Cerebellar cortex (tissue), 1 donor: Measurements from ENCODE around the gene TMC8.
"Not testable (repeated sequence)": the region's sequence is repeated elsewhere in the genome, so short reads cannot be mapped to it uniquely, and the experiment has no call there.

Experiments used
- DNase-seq: peaks from one replicate; pipeline ENCODE4 v3.0.0-alpha.2; 2015; ENCODE audit warnings: low spot score

TMC8 gene, protein sequence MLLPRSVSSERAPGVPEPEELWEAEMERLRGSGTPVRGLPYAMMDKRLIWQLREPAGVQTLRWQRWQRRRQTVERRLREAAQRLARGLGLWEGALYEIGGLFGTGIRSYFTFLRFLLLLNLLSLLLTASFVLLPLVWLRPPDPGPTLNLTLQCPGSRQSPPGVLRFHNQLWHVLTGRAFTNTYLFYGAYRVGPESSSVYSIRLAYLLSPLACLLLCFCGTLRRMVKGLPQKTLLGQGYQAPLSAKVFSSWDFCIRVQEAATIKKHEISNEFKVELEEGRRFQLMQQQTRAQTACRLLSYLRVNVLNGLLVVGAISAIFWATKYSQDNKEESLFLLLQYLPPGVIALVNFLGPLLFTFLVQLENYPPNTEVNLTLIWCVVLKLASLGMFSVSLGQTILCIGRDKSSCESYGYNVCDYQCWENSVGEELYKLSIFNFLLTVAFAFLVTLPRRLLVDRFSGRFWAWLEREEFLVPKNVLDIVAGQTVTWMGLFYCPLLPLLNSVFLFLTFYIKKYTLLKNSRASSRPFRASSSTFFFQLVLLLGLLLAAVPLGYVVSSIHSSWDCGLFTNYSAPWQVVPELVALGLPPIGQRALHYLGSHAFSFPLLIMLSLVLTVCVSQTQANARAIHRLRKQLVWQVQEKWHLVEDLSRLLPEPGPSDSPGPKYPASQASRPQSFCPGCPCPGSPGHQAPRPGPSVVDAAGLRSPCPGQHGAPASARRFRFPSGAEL

DNA sequence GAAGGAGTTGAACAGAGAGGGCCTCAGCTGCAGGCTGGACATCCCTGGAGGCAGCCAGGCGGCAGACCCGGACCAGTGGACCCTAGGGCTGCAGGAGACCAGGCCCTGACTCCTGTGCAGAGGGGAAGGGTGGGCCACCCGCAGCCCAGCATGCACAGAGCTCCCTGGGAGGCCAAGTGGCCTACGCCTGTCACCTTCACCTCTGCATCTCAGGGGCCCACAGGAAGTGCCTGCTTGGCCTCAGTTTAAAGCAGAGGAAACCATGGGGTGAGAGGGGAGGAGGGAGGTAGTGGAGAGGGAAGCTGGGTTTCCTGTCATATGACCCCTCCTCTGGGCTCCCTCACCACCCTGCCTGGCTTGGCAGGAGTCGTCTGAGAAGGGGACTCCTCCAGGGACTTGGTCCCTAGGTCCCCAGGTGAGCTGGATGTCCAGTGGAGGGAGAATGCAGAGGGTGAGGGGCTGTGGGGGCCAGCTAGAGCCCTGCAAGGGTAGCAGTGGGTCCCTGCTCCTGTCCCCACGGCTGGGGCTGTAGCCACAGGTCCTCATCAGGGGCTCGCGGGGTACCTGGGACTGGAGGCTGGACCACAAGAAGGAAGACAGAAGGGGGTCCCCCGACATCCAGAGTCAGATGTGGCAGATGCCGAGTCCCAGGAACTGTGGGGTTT lies at the start of gene TMC8:
TSS of gene TMC8 (plus strand) at position 335 of the 665 bp plus-strand sequence. CDS start 818 bp downstream, outside the sequence.
- DNase-seq = no peak

DNA sequence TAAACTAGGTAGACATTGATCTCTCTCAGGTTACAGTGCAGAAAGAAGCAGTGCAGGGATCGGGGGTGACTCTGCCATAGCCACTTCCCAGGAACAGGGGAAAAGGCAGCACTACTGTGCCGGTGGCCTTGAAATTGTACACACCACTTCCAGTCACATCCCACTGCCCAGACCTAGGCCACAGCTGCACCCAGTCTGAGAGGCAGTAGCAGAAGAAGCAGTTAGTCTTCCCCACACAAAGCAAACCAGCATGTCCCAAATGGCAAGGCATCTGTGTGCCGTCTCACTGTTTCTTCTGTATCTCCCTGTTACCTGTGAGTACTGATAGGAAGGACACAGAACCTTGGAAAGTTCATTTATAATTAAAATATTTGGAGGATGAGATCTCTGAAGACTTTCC lies 49.0 kb upstream of the TMC8 start:
- no peak for DNase-seq

DNA sequence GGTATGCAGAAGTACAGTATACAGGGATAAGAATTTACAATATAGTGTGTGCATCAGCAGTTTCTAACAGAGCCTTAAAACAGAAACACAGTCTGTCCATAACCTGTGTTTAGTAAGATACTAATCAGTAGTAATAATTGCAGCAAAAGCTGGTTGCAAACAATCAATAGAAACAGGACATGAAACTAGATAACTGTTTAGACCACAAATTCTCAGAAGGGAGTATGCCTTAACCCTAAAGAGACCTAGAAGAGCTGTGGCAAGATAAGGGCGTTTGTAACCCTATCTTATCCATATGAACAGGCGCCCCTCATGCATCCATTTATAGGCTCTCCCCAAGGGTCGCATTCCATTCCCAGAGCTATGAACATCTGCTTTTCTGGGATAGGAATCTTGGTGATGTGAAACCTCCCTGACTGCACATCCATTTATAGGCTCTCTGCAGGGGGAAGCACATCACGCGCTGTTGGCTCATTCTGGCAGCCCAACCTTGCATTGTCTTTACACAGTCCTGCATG lies 48.2 kb upstream of the TMC8 start:
- not testable (repeated sequence) for DNase-seq

DNA sequence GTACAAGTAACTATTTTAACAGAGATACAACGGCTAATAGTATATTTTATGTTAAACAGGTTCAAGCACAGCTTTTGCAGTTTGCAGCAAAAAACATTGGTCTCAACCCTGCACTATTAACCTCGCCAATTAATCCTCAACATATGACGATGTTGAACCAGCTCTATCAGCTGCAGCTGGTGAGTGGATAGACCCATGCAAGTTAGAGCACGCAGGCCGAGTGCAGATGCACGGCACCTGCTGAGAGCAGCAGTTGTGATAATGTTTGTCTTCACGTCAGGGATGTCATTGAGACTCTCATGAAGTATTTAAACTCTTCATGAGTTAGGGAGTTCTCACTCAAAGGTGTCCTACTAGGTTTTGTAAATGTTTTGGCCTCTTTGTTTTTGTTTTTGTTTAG lies 47.6 kb upstream of the TMC8 start:
- DNase-seq = no peak

DNA sequence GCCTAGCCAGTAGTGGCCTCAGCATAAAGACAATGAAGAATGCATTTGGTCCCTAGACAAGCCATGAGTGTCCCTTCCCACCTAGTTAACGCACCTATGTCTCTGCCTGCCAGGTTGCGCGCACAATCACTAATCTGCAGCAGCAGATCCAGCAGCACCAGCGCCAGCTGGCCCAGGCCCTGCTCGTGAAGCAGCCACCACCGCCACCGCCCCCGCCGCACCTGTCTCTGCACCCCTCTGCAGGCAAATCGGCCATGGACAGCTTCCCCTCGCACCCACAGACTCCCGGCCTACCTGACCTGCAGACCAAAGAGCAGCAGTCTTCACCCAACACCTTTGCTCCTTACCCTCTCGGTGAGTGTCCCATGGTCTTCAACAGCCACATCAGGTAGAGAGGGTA lies 43.8 kb upstream of the TMC8 start:
- DNase-seq = no peak

DNA sequence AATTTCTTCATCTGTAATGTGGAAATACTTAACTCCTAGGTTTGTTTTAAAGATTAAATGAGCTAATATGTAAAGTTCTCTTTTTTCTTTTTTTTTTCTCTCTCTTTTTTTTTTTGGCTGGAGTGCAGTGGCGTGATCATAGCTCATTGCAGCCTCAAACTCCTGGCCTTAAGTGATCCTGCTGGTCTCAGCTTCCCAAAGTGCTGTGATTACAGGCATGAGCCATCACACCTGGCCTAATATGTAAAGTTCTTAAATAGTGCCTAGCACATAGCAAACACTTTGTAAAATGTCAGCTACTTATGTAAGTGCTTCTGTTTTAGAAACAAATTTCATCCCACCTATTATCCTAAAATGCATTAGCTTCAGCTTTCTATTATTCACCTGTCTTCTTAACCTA lies 42.0 kb upstream of the TMC8 start:
- no peak for DNase-seq

DNA sequence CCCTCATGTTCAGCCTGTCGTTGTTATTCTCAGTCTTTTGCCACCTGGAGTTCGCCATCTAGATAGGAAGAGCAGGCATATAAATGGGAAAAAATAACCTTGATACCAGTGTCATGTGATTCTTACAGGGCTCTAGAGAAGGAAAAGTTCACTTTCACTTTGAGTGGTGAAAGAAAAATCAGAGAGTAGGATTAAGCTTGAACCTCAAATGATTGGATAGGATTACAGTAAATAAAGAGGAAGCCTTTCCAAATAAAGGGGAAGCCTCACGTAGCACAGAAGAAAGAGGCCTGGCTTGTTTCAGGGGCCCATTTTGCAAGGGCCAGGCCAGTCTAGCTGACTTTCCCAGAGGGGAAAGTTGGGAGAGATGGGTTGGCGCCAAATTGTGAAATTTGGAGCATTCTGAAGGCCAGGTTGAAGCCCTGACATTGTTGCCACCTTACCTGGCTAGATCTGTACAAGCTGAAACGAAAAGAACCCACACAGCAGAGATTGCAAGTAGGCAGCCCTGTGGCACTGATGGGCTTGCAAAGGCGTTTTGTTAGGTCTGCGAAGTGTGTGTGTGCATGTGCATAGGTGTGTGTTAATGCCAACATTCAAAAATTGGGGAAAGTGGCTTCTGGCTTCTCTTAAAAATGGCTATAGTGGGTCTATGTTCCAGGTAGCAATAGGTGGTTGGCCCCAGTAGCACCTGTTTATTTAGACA lies 40.8 kb upstream of the TMC8 start:
- no peak for DNase-seq

DNA sequence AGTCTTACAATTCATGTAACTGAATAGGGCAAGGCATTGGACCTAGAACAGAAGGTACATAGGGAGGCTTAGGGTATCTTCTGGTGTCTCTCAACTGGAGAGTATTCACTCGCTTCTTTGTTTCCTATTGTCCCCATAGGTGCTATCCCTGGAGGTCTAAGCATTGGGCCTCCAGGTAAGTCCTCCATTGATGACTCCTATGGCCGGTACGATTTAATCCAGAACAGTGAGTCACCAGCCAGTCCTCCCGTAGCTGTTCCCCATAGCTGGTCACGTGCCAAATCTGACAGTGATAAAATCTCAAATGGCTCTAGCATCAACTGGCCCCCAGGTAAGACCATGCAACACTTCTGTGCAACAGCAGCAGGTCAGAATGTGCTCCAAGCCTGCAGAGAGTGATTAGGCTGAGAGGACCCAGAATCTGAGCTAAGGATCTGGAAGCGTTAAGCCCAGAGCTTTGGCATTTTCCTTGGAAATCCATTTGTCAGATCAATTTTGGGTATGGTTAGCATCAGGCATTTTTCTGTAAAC lies 37.7 kb upstream of the TMC8 start:
- DNase-seq = no peak

DNA sequence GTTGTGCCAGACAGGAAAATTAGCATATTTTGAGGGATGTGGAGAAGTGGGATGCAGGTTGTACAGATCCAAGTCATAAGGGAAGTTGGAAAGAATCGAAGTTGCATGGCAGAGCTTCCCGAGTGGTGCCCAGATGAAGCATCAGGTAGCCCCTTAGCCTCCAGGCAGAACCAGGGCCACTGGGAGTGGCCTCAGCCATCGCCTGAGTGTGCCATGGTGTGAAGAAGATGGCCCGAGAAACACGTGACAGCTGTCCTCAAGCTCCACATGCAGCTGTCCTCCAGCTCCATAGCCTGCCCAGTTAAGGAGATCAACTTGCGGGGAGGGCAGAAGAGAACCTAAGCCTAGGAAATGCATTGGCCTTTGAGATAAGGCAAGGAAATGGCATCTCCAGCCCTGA lies 35.5 kb upstream of the TMC8 start:
- no peak for DNase-seq

DNA sequence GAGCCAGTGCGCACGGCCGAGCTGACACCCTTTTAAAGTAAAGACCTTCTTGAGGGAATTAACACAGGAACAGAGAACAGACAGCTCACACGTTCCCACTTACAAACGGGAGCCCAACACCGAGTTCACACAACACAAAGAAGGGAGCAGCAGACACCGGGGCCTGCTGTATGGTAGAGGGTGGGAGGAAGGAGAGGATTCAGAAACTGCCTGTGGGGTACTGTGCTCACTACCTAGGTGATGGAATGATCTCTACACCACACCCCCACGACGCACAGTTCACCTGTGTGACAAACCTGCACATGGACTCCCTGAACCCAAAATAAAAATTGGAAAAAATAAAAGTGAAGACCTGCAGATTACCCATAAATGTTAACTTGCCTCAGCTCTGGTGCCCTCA lies 34.5 kb upstream of the TMC8 start:
- DNase-seq = no peak

DNA sequence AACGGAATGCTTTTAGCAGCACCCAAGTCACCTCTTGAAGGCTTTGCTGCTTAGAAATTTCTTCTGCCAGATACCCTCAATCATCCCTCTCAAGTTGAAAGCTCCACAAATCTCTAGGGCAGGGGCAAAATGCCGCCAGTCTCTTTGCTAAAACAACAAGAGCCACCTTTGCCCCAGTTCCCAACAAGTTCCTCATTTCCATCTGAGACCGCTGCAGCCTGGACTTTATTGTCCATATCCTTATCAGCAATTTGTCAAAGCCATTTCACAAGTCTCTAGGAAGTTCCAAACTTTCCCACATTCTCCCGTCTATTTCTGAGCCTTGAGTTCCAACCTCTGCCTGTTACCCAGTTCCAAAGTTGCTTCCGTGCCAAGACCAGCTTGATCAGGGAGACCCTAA lies 29.5 kb upstream of the TMC8 start:
- no peak for DNase-seq

DNA sequence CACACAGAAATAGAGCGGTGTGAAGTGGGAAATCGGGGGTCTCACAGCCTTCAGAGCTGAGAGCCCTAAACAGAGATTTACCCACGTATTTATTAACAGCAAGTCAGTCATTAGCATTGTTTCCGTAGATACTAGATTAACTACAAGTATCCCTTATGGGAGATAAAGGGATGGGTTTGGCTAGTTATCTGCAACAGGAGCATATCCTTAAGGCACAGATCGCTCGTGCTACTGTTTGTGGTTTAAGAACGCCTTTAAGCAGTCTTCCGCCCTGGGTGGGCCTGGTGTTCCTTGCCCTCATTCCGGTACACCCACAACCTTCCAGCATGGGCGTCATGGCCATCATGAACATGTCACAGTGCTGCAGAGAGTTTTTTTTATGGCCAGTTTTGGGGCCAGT lies 29.0 kb upstream of the TMC8 start:
- no peak for DNase-seq

DNA sequence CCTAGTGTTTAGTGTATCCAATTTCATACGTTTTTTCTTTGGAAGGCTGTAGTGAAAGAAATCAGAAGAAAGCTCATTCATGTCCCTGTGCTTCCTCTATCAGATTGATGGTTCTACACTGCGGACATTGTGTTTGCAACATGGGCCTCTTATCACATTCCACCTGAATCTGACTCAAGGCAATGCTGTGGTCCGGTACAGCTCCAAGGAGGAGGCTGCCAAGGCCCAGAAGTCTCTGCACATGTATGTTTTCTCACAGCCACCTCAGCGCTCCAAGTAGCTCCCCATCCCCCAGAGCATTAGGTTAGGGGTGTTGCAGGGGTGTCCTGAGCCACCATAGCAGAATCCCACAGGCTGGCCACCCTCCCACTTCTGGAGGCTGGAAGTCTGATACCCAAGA lies 27.3 kb upstream of the TMC8 start:
- no peak for DNase-seq

DNA sequence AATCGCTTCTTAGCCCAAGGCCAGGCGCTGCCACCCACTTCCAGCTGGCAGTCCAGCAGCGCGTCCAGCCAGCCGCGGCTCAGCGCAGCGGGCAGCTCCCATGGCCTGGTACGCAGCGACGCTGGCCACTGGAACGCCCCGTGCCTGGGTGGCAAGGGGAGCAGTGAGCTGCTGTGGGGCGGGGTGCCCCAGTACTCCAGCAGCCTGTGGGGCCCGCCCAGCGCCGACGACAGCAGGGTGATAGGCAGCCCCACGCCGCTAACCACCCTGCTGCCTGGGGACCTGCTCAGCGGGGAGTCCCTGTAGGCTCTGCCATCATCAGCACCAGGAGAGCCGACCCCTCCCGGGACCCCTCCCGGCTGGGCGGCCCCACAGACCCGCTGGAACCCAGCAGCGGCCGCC lies 26.0 kb upstream of the TMC8 start:
- no peak for DNase-seq

DNA sequence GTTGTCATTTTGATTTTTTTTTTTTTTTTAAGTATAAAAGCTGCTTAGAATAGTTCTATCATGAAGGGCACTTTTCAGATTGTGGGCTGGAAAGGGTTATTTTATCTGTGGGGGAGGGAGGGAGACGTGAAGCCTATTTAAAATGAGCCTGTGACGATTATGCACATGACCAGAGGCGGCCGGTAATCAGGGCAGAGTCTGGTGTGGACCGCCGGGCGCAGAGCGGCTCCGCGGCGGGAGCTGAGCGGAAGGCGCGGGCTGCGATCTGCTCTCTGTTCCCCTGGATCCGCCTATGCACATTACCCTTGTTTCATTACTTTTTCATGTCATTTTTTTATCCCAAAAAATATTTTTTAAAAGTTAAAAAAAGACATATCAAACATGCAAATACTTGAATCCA lies 25.5 kb upstream of the TMC8 start:
- no peak for DNase-seq

DNA sequence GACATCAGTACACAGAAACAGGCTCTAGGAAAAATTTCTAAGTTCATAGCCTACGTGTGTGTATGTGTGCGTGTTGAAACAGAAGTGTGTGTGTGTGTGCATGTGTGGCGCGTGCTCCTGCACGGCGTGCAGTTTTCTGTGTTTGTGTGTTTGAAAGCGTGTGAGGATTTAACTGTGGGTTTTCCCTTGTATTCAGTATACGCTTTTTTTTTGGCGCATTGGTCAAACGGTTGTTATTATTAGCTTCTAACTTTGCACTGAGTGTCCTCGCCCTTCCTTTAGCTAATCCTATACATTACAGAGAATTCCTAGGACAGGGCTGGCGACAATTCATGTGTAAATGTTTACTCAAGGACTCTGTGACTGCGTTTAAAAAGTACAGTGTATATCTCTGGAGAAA lies 25.0 kb upstream of the TMC8 start:
- no peak for DNase-seq

DNA sequence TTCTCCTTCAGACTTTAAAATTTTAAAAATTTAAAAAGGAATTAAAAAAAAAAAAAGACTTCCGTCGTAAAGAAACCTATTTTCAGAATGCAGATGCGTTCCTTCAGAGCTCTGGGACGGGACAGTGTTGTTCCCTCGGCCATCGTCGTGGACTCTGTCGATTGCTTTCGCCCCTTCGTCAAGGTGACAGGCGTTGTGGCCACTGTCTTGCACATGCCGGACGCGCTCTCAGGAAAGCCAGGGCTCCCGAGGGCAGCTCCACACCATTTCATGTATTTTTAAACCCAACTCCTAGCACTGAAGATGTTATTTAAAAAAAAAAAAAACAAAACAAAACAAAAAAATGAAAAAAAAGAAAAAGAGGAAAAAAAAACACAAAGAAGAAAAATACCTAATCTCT lies 24.4 kb upstream of the TMC8 start:
- DNase-seq = no peak

DNA sequence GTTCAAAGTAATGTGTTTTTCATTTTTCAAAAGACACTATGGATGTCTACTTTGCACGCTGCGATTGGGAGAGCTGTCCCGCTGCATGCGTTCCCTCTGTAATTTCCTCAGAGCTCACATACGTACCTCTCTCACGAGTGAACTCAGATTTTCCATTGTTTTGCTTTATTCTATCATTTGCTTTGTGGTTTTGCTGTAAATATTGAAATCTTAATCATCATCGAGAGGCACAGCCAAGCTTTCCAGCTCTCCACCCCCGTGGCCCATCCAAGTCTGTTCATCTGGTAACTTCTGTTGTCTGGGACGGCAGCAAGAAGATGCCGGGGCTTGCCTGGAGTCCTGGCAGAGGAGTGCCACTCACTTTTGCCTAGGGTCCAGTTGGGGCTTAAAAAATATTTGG lies 23.1 kb upstream of the TMC8 start:
- DNase-seq = no peak

DNA sequence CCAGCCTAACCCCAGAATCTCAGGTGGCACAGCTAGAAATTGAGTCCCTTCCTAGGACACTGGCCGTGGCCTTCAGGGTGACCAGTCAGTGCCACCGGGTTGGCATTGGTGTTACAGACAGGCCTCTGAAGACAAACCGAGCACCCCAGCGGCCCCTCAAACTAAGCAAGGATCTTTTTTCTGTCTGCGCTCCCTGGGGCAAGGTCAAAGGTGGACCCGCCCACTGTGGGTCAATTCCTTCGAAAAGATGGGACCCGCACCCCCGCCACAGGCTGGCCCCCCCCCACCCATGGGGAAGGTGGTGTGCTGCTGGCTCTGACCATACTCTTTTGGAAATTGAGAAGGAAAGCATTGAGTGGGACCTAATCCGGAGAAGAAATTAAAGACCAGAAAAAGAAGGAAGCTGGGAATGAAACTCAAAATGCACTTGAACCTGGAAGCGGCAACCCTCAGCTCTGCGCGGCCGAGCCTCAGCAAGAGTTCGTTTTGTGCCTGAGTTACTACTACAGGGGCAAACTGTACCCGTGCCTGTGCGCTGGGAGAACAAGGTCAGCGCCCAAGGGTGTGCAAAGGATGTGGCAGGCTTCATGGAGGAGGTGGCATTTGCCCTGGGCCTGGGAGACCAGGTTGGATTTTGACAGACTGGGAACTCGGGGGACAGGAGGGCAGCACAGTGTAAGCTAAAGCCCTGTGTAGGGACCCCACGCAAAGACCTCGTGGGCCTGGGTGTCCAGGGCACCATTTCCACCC lies 22.4 kb upstream of the TMC8 start:
- DNase-seq = no peak

DNA sequence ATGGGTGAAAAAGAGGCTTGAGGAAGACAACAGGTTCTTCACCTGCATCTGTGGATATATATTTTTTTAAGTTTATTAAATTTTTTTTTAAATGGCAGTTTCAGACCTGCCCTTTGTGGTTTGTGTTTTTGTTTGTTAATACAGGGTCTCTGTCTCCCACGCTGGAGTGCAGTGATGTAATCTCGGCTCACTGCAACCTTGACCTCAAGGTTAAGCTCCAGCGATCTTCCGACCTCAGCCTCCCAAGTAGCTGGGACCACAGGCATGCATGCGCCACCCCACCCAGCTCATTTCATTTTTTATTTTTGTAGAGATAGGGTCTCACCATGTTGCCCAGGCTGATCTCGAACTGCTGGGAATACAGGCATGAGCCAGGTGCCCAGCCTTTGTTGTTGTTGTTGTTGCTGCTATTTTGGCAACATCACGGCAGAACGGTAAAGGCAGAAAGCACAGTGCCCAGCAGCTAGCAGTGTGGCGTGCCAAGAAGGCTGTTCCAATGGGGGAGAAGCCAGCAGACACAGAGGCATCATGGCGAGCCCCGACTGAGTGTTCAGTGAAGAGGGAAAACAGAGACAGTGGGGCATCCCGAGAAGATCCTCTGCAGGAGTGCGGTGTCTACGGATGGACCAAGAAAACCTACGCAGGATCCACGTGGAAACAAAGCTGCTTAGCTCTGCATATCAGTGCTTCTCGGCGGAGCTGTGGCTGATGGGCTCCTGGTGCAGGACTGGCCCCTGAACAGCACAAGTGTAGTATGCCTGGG lies 21.7 kb upstream of the TMC8 start:
- peak; percentile 87 for DNase-seq

DNA sequence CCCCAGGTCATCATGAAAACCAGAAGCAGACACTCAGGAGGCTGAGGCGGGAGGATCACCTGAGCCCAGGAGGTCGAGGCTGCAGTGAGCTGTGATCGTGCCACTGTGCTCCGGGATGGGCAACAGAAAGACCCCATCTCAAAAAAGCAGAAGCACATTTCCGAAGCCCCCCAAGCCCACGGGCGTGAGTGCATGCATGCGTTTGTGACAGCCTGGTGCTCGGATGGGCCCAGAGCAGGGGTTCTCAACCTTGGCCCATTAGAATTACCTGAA lies 21.1 kb upstream of the TMC8 start:
- DNase-seq = no peak
